Heart right ventricle (tissue), 16 donors: ENCODE measurements around the gene TSEN34. TPM values are rescaled to one million over a fixed set of nuclear protein-coding genes. Genes with fewer than 3 reads are reported as not detected.
A peak's percentile ranks its signal among the peaks of the same experiment; 100 is the strongest.

Experiments
- ATAC-seq, 8 donors: fragments of 200-7000 bp; cut with Tn5 transposase; one replicate each; pipeline ENCODE4 v1.9.1; 2020; ENCODE audit warnings: mild to moderate bottlenecking in 8 of 8, moderate library complexity in 8 of 8, moderate number of reproducible peaks in 1 of 8
- DNase-seq, 2 donors: peaks; one replicate each; pipeline ENCODE4 v3.0.0-alpha.2; 2020
- H3K27ac ChIP-seq, 10 donors: fragments of 200-600 bp; sonication (generic) in 2 of 10; one replicate each; pipeline versions ENCODE4 v1.5.0 to v1.8.0; 2020 to 2022; ENCODE audit warnings: mild to moderate bottlenecking in 3 of 10
- H3K27me3 ChIP-seq, 7 donors: fragments of 200-600 bp; one replicate each; pipeline ENCODE4 v1.8.0; 2021 to 2022; ENCODE audit warnings: mild to moderate bottlenecking in 2 of 7
- H3K36me3 ChIP-seq, 9 donors: fragments of 200-600 bp; sonication (generic) in 1 of 9; one replicate each; pipeline versions ENCODE4 v1.5.0 to v1.8.0; 2020 to 2022; ENCODE audit warnings: mild to moderate bottlenecking in 2 of 9
- H3K4me1 ChIP-seq, 9 donors: fragments of 200-600 bp; sonication (generic) in 1 of 9; one replicate each; pipeline versions ENCODE4 v1.5.0 to v1.8.0; 2020 to 2022; ENCODE audit warnings: mild to moderate bottlenecking in 4 of 9
- H3K4me3 ChIP-seq, 10 donors: fragments of 200-600 bp; sonication (generic) in 2 of 10; one replicate each; pipeline versions ENCODE4 v1.5.0 to v1.8.0; 2020 to 2022; ENCODE audit warnings: mild to moderate bottlenecking in 7 of 10, moderate library complexity in 2 of 10
- H3K9me3 ChIP-seq, 11 donors: fragments of 200-600 bp in 10 of 11; sonication (generic) in 2 of 11; one replicate each; pipeline versions ENCODE4 v1.5.0 to v1.8.0; 2013 to 2022; ENCODE audit warnings: mild to moderate bottlenecking in 2 of 11, control low read depth in 1 of 11, moderate library complexity in 1 of 11
- WGBS, 2 donors: extraction: QIAGEN DNeasy Blood & Tissue Kit; methylation state at CpG; one replicate each; pipeline ENCODE4 v1.1.7; 2013; ENCODE audit warnings: inconsistent platforms in 1 of 2; 5-methylcytosine and 5-hydroxymethylcytosine counted together
- intact Hi-C, 10 donors: fragments of 100-400 bp; cut with DNase I; formaldehyde crosslinking; loops; one replicate each; pipeline versions ENCODE4 v1.11.1 to v1.14.2; 2022
- polyA plus RNA-seq, 2 donors: library from polyadenylated mRNA; stranded (reverse); fragments of 200-250 nt; gene quantifications; one replicate each; pipeline ENCODE4 v1.2.3, GENCODE V29; 2013
- total RNA-seq, 10 donors: library from RNA; stranded (reverse); fragmentation: NEBNext Ultra II Directional in 3 of 10; extraction: Animal tissue kit (Norgen Biotek cat#: 25700) in 3 of 10; gene quantifications; one replicate each; pipeline versions ENCODE4 v1.2.1 to v1.2.4, GENCODE V29; 2021 to 2023
- TF ChIP-seq, protein P1 (sequence below), 9 donors: fragments of 200-600 bp; sonication (generic) in 2 of 9; IDR thresholded peaks; one replicate each; pipeline versions ENCODE4 v1.5.0 to v1.8.0; 2021 to 2022; ENCODE audit warnings: antibody characterized with exemption in 9 of 9, mild to moderate bottlenecking in 5 of 9, moderate library complexity in 1 of 9
- donor health status: Arrhythmogenic right ventricular cardiomyopathy.
- donor health status: ischemic (EF 13 %, LVEDD 7.1; RV severe dilation, severe dysfunction).
- donor health status: healthy with polysubstance abuse.
- donor health status: DM: no; HTN: yes; CAD: no.
- donor health status: DM: no; HTN: no; CAD: no.
- donor health status: ischemic (EF 25% LVEDD 6.9; RV normal size, moderate dysfunction).
- donor health status: ischemic (EF 25% LVEDD 5.7; RV mildly dilated, moderate dysfunction).
- donor health status: healthy.
- donor health status: DM: yes; HTN: yes; CAD: no.
- donor health status: Ischemic cardiomyopathy.
- donor health status: ischemic (EF 35%, LVEDD 5.7; RV mildly dilated, moderate dysfunction).
- donor health status: nonischemic (EF 11% LVEDD 7.7; RV severe dilation, severe dysfunction).
- donor health status: DM: yes; HTN: yes; CAD: no.
- donor health status: PGD.
- donor health status: ischemic (EF 29% LVEDD 5.4; RV normal size, mild dysfunction).
- donor health status: nonischemic (EF 23%, LVEDD 6.1; RV moderate dilation, normal function).

Gene TSEN34
- total and polyA plus RNA-seq, 12 donors = 5.6 to 38.0 (median 19.3) TPM

DNA sequence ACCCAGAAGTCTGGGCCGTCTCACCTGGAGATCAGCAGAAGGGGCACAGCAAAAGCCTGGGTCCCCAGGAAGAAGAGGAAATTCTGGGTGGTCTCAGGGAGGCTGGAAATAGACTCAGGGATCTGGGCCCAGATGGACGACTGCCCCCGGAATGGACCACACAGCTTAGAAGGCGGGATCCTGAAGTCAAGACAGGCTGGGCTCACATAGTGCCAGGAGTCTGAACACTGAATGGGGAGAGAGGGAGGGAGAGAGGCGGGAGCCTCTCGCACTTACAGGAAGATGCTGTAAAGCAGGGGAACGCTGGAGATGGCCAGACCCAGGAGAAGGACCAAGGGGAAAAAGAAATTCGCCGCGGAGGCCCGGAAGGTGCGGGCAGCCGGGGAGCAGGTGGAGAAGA lies 30.3 kb upstream of the TSEN34 start:
- intact Hi-C loops = loop anchor here in 1 of 10 donors (5.0 kb wide), 1 partner anchor 41 kb away; the partner anchor contains the start of gene RPS9

GRCh38 chr19:54162241-54162805 lies 28.8 kb upstream of the TSEN34 start:
- DNase-seq (peak; percentile 82 to 86), ATAC-seq (peak; percentile 16 to 52 (median 44))
- peaks cover 0 to 12% (median 9%) of the 10 kb centered on the region in 9 donors for H3K36me3 ChIP-seq
- H3K4me1 ChIP-seq = peaks cover 4 to 59% (median 37%) of the 10 kb centered on the region in 9 donors
- TF ChIP-seq, protein P1, sequence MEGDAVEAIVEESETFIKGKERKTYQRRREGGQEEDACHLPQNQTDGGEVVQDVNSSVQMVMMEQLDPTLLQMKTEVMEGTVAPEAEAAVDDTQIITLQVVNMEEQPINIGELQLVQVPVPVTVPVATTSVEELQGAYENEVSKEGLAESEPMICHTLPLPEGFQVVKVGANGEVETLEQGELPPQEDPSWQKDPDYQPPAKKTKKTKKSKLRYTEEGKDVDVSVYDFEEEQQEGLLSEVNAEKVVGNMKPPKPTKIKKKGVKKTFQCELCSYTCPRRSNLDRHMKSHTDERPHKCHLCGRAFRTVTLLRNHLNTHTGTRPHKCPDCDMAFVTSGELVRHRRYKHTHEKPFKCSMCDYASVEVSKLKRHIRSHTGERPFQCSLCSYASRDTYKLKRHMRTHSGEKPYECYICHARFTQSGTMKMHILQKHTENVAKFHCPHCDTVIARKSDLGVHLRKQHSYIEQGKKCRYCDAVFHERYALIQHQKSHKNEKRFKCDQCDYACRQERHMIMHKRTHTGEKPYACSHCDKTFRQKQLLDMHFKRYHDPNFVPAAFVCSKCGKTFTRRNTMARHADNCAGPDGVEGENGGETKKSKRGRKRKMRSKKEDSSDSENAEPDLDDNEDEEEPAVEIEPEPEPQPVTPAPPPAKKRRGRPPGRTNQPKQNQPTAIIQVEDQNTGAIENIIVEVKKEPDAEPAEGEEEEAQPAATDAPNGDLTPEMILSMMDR (IDR thresholded peaks at IDR 0.05) = no peak
- H3K4me3 ChIP-seq = peak overlapping the region in 9 of 10 donors; percentile 5 to 56 (median 45)
- peak overlapping the region in 1 of 10 donors; percentile 73 for H3K27ac ChIP-seq
- intact Hi-C loops = loop anchor here in 1 of 10 donors (5.0 kb wide), 1 partner anchor 40 kb away; the partner anchor contains the start of gene RPS9
- 5 to 6% methylated on average over 35 of the region's 35 CpGs for WGBS, 2 donors
- H3K9me3 ChIP-seq = no peaks in the 10 kb centered on the region
- peaks cover 0 to 20% (median 13%) of the 10 kb centered on the region in 7 donors for H3K27me3 ChIP-seq

More for the DNA sequence above, 30.3 kb upstream of the TSEN34 start:
- Histone ChIP-seq H3K9me3 (no peaks in the 10 kb centered on the region), H3K4me3 (peak overlapping the region in 6 of 10 donors; percentile 58 to 76 (median 70)), H3K4me1 (peaks cover 4 to 59% (median 37%) of the 10 kb centered on the region in 9 donors), H3K27ac (peak overlapping the region in 6 of 10 donors; percentile 70 to 88 (median 82)), H3K27me3 (peaks cover 0 to 16% (median 8%) of the 10 kb centered on the region in 7 donors), H3K36me3 (peaks cover 0 to 27% (median 24%) of the 10 kb centered on the region in 9 donors)
- TF ChIP-seq, protein P1 (IDR thresholded peaks at IDR 0.05) = no peak
- DNase-seq = no peak
- WGBS, 2 donors = 45 to 52% methylated on average over 13 of the region's 13 CpGs
- no peak for ATAC-seq

DNA sequence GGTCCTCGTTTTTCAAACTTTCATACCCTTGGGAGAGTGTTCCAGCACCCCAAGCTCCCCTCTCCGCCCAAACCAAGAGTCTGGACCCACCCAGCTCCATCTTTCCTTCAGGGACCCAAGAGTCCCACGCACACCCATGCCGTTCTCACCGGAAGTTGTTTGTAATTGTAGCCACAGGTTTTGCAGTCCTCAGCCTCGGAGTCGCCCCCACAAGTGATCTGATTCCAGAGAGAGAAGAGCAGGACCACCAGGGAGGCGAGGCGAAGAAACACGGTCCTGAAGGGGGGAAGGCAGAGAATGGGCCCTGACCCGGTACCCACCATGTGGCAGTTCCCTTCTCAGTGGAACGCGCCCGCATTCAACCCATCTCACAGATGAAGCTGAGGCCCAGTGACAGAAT lies 28.2 kb upstream of the TSEN34 start:
- 70 to 77% methylated on average over 14 of the region's 14 CpGs for WGBS, 2 donors
- H3K36me3 ChIP-seq = peaks cover 0 to 7% (median 4%) of the 10 kb centered on the region in 9 donors
- ATAC-seq (no peak), DNase-seq (no peak)
- H3K27ac ChIP-seq = peak overlapping the region in 2 of 10 donors; percentile 19 to 73
- TF ChIP-seq, protein P1 (IDR thresholded peaks at IDR 0.05) = no peak
- peaks cover 4 to 57% (median 37%) of the 10 kb centered on the region in 9 donors for H3K4me1 ChIP-seq
- H3K27me3 ChIP-seq = peaks cover 0 to 26% (median 15%) of the 10 kb centered on the region in 7 donors
- peak overlapping the region in 7 of 10 donors; percentile 40 to 56 (median 47) for H3K4me3 ChIP-seq
- intact Hi-C loops = loop anchor here in 1 of 10 donors (5.0 kb wide), 1 partner anchor 39 kb away; the partner anchor contains the start of gene RPS9
- no peaks in the 10 kb centered on the region for H3K9me3 ChIP-seq

DNA sequence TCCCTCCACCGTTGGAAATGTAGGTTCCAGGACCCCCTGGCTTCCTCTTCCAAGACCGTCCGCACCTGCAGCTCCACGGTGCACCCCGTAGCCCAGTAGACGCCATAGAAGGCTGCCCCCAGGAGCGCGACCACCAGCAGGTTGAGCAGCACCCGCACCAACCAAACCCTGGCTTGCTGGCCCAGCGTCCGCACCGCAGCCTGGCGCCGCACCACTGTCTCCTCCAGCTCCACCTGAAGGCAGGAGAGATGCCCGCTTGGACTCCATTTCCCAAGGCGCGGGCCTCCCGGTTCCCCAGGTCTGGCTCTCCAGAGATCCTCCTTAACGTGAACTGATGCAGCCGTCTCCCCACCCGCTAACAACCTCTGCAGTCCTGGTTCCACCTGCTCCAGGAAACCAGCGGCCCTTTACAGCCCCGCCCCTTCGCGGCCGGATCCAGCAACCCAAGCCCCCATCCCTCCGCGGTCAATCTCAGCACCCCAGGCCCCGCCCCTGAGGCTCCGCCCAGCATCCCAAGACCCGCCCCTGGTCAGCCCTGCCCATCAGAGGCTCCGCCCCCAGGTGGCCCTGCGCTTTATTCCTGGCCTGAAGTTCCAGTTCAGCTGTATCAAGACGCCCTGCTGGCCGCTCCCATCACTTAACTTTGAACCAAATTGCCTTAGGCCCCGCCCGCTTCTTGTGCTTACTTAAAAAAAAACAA lies 26.6 kb upstream of the TSEN34 start:
- ATAC-seq (peak in 3 of 8 donors; percentile 6 to 40 (median 28)), DNase-seq (peak; percentile 84 to 87)
- no peaks in the 10 kb centered on the region for H3K9me3 ChIP-seq
- peak overlapping the region in 4 of 10 donors; percentile 6 to 46 (median 36) for H3K4me3 ChIP-seq
- 6 to 10% methylated on average over 37 of the region's 37 CpGs for WGBS, 2 donors
- TF ChIP-seq, protein P1 (IDR thresholded peaks at IDR 0.05) = no peak
- peak overlapping the region in 1 of 10 donors; percentile 35 for H3K27ac ChIP-seq
- intact Hi-C loops = loop anchor here in 3 of 10 donors (5.0 kb wide), 2 partner anchors 38 to 68 kb away; partner anchors contain the start of gene RPS9 (in 1 of the 3)
- H3K36me3 ChIP-seq = no peaks in the 10 kb centered on the region
- peaks cover 0 to 31% (median 15%) of the 10 kb centered on the region in 7 donors for H3K27me3 ChIP-seq
- H3K4me1 ChIP-seq = peaks cover 6 to 51% (median 31%) of the 10 kb centered on the region in 9 donors
